PFSK-1 (cell line): ENCODE data around the gene RHOV.
A peak's percentile ranks its signal among the peaks of the same experiment; 100 is the strongest.

ENCODE experiments used
- FOXP2 ChIP-seq: optimal IDR thresholded peaks from 2 replicates; pipeline ENCODE3; 2011; ENCODE audit warnings: borderline replicate concordance, control low read depth, inconsistent platforms; ENCODE audit not compliant: insufficient read depth; ENCODE audit errors: extremely low read length, extremely low read depth
- POLR2AphosphoS5 ChIP-seq: IDR thresholded peaks from 2 replicates; pipeline ENCODE4 v1.6.1; 2012; ENCODE audit warnings: low read depth, mild to moderate bottlenecking, control low read depth, low read length, moderate library complexity
- SIN3A ChIP-seq: IDR thresholded peaks from 2 replicates; pipeline ENCODE4 v1.6.1; 2012; ENCODE audit warnings: mild to moderate bottlenecking, low read length, moderate library complexity, borderline replicate concordance; ENCODE audit not compliant: insufficient read depth
- TAF1 ChIP-seq: IDR thresholded peaks from 2 replicates; pipeline ENCODE4 v1.6.1; 2012; ENCODE audit warnings: low read length, control low read depth, borderline replicate concordance; ENCODE audit not compliant: insufficient read depth
- TF ChIP-seq, protein P1 (sequence below), 2 experiments: IDR thresholded peaks; 2 replicates each; pipeline versions ENCODE4 v1.6.1 to v1.8.0; 2011 to 2012; ENCODE audit warnings: low read depth in 2 of 2, low read length in 2 of 2, control low read depth in 1 of 2, inconsistent platforms in 1 of 2, mild to moderate bottlenecking in 1 of 2, moderate library complexity in 1 of 2; ENCODE audit not compliant: insufficient read depth in 1 of 2

RHOV gene

DNA sequence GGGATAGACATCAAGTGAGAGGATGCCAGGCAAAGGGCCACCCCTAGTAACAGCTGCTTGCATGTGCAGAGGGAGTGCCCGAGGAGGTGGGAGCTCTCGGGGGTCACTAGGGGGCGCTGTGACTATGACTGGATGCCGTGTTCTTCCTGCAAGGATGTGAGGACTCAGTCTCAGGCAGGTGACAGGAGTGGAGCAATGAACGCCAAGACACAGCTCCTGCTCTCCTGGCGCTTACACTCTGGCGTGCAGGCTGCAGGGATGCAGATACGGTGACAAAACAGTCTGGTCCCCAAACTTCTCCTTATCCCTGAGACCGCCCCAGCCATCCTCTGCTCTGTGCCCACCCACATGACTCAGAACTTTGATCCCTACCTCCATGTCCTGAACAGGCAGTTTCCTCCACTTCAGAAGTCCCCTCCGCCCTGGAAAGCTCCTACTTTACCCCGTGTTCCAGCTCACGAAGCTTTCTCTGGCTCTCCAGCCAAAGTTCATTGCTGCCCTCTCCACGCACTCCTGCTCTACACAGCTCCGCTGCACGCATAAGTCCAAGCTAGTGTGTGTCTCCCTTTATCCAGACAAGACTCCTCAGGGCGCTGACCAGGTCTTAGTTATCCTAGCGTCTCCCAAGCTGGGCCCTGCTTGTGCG, 14.7 kb downstream of the RHOV start:
- TF ChIP-seq SIN3A: no peak
- TF ChIP-seq, protein P1, sequence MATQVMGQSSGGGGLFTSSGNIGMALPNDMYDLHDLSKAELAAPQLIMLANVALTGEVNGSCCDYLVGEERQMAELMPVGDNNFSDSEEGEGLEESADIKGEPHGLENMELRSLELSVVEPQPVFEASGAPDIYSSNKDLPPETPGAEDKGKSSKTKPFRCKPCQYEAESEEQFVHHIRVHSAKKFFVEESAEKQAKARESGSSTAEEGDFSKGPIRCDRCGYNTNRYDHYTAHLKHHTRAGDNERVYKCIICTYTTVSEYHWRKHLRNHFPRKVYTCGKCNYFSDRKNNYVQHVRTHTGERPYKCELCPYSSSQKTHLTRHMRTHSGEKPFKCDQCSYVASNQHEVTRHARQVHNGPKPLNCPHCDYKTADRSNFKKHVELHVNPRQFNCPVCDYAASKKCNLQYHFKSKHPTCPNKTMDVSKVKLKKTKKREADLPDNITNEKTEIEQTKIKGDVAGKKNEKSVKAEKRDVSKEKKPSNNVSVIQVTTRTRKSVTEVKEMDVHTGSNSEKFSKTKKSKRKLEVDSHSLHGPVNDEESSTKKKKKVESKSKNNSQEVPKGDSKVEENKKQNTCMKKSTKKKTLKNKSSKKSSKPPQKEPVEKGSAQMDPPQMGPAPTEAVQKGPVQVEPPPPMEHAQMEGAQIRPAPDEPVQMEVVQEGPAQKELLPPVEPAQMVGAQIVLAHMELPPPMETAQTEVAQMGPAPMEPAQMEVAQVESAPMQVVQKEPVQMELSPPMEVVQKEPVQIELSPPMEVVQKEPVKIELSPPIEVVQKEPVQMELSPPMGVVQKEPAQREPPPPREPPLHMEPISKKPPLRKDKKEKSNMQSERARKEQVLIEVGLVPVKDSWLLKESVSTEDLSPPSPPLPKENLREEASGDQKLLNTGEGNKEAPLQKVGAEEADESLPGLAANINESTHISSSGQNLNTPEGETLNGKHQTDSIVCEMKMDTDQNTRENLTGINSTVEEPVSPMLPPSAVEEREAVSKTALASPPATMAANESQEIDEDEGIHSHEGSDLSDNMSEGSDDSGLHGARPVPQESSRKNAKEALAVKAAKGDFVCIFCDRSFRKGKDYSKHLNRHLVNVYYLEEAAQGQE (IDR thresholded peaks at IDR 0.05; ENCODE audit: insufficient read depth in 1 of 2, low read depth in 2 of 2, low read length in 2 of 2): no peak
- TF ChIP-seq POLR2AphosphoS5: no peak
- TF ChIP-seq FOXP2: no peak
- TF ChIP-seq TAF1: no peak

DNA sequence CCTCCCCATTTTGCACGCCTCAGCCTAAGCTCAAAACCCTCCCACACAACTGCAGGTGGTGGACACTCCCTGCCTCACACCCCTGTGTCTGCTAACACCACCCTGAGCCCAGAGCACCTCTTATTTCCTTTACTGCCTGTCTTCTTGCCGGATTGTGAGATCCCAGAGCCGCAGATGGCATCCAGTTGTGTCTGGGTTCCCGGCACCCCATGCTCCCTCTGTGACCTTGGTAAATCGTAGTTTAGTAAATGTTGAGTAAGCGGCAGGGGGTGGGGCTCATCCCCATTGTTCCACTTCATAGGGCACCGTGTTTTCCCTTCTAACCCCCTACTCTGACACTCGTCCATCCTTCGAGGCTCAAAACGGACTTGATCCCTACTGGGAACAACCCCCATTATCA, 15.3 kb downstream of the RHOV start:
- TF ChIP-seq POLR2AphosphoS5: no peak
- TF ChIP-seq SIN3A: no peak
- TF ChIP-seq, protein P1 (IDR thresholded peaks at IDR 0.05; ENCODE audit: insufficient read depth in 1 of 2, low read depth in 2 of 2, low read length in 2 of 2): no peak
- no peak for TF ChIP-seq TAF1
- no peak for TF ChIP-seq FOXP2

DNA sequence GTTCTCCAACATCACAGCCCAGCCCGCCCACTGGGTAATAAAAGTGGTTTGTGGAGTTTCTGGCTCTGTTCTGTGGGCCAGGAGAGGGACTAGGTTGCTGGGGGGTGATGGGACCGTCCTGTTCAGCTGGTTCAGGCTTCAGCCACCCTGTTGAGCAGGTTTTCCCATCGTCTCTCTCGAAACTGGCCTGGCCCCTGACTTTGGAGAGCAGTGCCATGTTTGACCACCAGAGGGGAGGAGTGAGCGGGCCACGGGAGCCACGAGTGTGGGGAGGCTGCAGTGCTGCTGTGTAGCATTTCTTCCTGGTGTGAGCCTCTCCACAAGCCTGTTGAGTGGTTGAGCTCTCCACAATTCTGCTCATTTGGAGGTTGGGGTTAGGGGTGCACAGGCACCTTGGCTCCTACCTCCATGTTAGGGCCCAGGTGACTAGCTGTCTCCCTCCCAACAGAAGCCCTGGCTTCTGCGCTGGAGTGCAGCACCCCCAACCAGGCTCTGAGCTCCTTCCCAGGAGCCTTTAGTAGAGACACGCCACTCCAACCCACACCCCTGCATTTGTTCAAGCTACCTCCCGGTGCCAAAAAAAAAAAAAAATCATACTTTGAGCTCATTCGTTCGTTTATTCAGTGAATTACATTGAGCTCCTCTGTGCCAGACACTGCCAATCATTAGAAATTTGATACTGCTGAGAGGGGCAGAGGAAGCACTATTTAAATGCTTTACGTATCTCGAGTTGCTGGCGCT, 16.3 kb downstream of the RHOV start:
- TF ChIP-seq SIN3A (no peak), FOXP2 (peak; percentile 78), POLR2AphosphoS5 (peak; percentile 33; the same call in 1 of the 2 replicates)
- TF ChIP-seq, protein P1 (IDR thresholded peaks at IDR 0.05; ENCODE audit: insufficient read depth in 1 of 2, low read depth in 2 of 2, low read length in 2 of 2): no peak

DNA sequence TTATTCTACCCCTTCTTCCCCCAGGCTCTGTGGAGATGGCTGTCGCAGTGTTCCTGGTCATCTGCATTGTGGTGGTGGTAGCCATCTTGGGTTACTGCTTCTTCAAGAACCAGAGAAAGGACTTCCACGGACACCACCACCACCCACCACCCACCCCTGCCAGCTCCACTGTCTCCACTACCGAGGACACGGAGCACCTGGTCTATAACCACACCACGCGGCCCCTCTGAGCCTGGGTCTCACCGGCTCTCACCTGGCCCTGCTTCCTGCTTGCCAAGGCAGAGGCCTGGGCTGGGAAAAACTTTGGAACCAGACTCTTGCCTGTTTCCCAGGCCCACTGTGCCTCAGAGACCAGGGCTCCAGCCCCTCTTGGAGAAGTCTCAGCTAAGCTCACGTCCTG, 17.3 kb downstream of the RHOV start:
- TF ChIP-seq POLR2AphosphoS5 (no peak), FOXP2 (no peak), TAF1 (no peak), SIN3A (no peak)
- TF ChIP-seq, protein P1 (IDR thresholded peaks at IDR 0.05; ENCODE audit: insufficient read depth in 1 of 2, low read depth in 2 of 2, low read length in 2 of 2): no peak
